Lower lobe of right lung (tissue), 2 donors: ENCODE data around the gene SYT6. TPM values are rescaled to one million over a fixed set of nuclear protein-coding genes. Genes with fewer than 3 reads are reported as not detected.

ENCODE experiments used
- ATAC-seq, 2 donors: fragments of 200-7000 bp; cut with Tn5 transposase; one replicate each; pipeline ENCODE4 v1.9.1; 2020 to 2022; ENCODE audit warnings: mild to moderate bottlenecking in 2 of 2, moderate library complexity in 2 of 2
- DNase-seq: peaks from one replicate; pipeline ENCODE4 v3.0.0-alpha.2; 2020
- H3K27ac ChIP-seq: fragments of 200-600 bp; one replicate; pipeline ENCODE4 v1.8.0; 2022
- H3K27me3 ChIP-seq: fragments of 200-600 bp; one replicate; pipeline ENCODE4 v1.8.0; 2022; ENCODE audit warnings: low read depth
- H3K36me3 ChIP-seq: fragments of 200-600 bp; one replicate; pipeline ENCODE4 v1.8.0; 2022; ENCODE audit warnings: mild to moderate bottlenecking
- H3K4me1 ChIP-seq: fragments of 200-600 bp; one replicate; pipeline ENCODE4 v1.8.0; 2022
- H3K4me3 ChIP-seq: fragments of 200-600 bp; one replicate; pipeline ENCODE4 v1.8.0; 2022; ENCODE audit warnings: mild to moderate bottlenecking
- H3K9me3 ChIP-seq: fragments of 200-600 bp; one replicate; pipeline ENCODE4 v1.8.0; 2022
- intact Hi-C: fragments of 100-400 bp; cut with DNase I; formaldehyde crosslinking; loops from one replicate; pipeline ENCODE4 v1.11.0; 2022
- total RNA-seq: library from RNA; stranded (reverse); fragmentation: NEBNext Ultra II Directional; extraction: Animal tissue kit (Norgen Biotek cat#: 25700); gene quantifications from one replicate; pipeline ENCODE4 v1.2.1, GENCODE V29; 2021
- TF ChIP-seq, protein P1 (sequence below): fragments of 200-600 bp; IDR thresholded peaks from one replicate; pipeline ENCODE4 v1.8.0; 2022; ENCODE audit warnings: antibody characterized with exemption, mild to moderate bottlenecking
- donor health status: DM: no; HTN: yes; CAD: no; lungs with severe emphysema.

SYT6 gene
- total RNA-seq, 1 donor from 2014 or later = not detected

DNA sequence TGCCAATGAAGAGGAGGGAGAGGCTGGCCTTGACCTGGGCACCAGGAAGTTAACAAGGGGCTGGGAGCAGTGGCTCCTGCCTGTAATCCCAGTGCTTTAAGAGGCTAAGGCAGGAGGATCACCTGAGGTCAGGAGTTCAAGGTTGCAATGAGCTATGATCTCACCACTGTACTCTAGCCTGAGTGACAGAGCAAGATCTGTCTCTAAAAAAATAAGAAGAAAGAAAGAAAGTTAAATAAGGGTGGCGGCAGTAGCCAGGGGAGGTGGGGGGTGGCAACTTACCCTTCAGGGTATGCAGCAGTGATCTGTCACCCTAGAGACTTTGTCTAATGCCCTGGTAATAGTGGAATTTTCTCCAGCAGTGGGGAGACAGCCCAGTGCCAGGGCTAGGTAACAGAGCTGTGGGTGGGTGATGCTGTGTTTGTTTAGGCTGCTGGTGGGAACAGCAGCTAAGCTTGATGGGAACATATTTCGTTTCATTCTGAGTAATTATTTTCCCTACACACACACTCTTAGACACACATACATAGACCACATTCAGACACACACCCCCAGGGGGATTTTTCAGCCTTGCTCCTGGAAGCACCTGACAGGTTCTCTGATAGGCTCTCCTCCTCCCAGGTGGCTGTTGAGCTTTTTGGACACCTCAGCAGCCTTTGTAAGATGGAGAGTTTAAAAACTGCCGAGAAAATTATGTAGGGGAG is 11.3 kb upstream of the SYT6 start:
- no peaks in the 10 kb centered on the region for H3K27me3 ChIP-seq
- H3K4me3 ChIP-seq = no peak overlapping the region
- ATAC-seq (no peak), DNase-seq (no peak)
- no peaks in the 10 kb centered on the region for H3K4me1 ChIP-seq
- no peaks in the 10 kb centered on the region for H3K9me3 ChIP-seq
- TF ChIP-seq, protein P1, sequence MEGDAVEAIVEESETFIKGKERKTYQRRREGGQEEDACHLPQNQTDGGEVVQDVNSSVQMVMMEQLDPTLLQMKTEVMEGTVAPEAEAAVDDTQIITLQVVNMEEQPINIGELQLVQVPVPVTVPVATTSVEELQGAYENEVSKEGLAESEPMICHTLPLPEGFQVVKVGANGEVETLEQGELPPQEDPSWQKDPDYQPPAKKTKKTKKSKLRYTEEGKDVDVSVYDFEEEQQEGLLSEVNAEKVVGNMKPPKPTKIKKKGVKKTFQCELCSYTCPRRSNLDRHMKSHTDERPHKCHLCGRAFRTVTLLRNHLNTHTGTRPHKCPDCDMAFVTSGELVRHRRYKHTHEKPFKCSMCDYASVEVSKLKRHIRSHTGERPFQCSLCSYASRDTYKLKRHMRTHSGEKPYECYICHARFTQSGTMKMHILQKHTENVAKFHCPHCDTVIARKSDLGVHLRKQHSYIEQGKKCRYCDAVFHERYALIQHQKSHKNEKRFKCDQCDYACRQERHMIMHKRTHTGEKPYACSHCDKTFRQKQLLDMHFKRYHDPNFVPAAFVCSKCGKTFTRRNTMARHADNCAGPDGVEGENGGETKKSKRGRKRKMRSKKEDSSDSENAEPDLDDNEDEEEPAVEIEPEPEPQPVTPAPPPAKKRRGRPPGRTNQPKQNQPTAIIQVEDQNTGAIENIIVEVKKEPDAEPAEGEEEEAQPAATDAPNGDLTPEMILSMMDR = no peak
- no peak overlapping the region for H3K27ac ChIP-seq
- intact Hi-C loops = no loop called here
- no peaks in the 10 kb centered on the region for H3K36me3 ChIP-seq

DNA sequence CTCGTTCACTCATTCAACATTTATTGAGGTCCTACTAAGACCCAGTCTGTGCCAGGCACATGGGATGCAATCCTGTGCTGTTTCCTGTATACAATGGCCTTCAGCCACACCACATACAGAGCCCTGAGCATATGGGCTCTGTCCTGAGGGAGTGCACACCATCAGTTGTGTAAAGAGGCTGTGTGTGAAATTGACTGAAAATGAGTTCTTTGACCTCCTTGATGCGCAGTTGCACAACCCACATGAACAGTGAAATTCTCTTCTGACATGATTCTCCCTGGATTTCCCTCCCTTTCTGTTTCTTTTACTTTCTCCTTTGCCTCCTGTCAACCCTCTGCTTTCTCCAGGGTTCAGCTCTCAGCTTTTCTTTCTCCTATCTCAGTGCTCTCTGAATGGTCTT is 6.3 kb upstream of the SYT6 start:
- intact Hi-C loops = no loop called here
- no peak for DNase-seq
- H3K4me3 ChIP-seq = no peak overlapping the region
- no peaks in the 10 kb centered on the region for H3K9me3 ChIP-seq
- no peak overlapping the region for H3K27ac ChIP-seq
- peaks cover 2% of the 10 kb centered on the region for H3K4me1 ChIP-seq
- TF ChIP-seq, protein P1 = no peak
- H3K27me3 ChIP-seq = peaks cover 19% of the 10 kb centered on the region
- no peak for ATAC-seq
- H3K36me3 ChIP-seq = no peaks in the 10 kb centered on the region

DNA sequence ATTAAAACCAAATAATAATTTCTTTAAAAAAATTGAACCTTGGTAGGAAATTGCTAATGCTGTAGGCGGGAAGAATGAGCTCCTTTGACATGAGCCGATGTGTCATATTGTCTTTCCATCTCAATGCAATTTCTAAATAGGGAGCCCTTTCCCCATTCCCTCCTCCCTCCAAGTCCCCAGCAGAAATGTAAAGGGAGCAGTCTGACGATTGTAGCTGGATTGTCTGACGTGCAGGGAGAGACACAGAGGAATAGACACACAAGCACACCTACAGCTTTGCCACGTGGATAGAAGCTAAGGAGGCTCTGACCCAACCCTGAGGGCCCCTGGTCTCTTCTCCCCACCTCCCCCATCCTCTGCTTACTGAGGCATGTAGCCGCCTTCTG is 3.6 kb upstream of the SYT6 start:
- TF ChIP-seq, protein P1 = no peak
- no peak overlapping the region for H3K4me3 ChIP-seq
- peaks cover 27% of the 10 kb centered on the region for H3K4me1 ChIP-seq
- H3K9me3 ChIP-seq = no peaks in the 10 kb centered on the region
- H3K36me3 ChIP-seq = no peaks in the 10 kb centered on the region
- DNase-seq (no peak), ATAC-seq (no peak)
- intact Hi-C loops = no loop called here
- H3K27ac ChIP-seq = no peak overlapping the region
- H3K27me3 ChIP-seq = peaks cover 45% of the 10 kb centered on the region

DNA sequence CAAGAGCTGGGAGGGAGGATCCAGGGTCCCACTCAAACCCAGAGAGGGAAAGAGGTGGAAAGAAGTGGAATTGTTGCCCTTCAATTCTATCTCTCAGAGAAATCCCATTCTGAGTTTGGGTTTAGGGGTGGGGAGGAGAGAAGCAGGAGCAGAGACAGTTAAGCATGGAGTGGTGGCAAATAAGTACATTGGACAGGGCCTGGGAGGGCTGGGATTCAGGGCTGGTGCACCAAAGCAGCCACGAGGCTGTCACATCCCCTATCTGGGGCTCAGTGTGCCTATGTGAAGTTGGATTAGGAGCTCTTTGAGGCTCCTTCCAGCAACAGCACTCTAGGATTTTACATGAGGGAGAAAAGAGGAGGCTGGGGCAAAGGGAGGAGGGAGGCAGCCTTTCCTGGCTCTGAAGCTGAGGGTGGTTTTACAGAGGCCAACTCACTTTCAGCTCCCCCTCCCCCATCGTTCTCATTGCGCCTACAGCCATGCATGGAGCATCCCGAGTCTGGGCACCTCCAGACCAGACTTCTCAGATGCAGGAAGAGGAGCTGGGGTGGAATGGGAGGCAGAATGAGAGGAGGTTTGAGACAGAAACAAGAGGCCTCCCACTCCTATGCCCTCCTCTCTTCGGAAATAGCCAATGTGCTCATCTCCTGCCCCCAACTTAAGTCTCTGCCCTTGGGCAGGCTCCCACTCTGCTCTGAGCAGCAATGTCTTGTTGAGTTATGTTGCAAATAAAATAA is 3.0 kb upstream of the SYT6 start:
- intact Hi-C loops = no loop called here
- H3K4me1 ChIP-seq = peaks cover 32% of the 10 kb centered on the region
- DNase-seq (no peak), ATAC-seq (no peak)
- TF ChIP-seq, protein P1 = no peak
- H3K36me3 ChIP-seq = no peaks in the 10 kb centered on the region
- H3K27ac ChIP-seq = no peak overlapping the region
- H3K27me3 ChIP-seq = peaks cover 51% of the 10 kb centered on the region
- no peaks in the 10 kb centered on the region for H3K9me3 ChIP-seq
- H3K4me3 ChIP-seq = no peak overlapping the region

DNA sequence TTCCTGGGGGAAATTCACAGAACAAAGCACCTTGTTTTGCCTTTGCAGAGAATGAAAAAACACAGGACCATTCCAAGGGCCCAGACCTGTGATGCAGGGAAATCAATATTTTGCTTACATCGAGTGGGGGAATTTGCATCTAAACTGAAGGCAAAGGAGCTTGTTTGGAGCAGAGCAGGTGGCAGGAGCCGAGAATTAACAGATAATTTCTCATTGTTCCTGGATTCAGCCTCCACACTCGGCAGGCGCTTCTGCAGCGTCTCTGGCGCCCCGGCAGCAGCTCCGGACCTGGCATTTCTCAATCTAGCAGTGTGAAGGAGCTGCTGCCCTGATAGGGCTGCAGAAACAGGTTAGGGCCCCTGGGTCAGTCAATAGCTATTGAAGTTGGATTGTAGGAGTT is 2.0 kb upstream of the SYT6 start:
- peaks cover 61% of the 10 kb centered on the region for H3K27me3 ChIP-seq
- intact Hi-C loops = no loop called here
- ATAC-seq = no peak
- TF ChIP-seq, protein P1 = no peak
- H3K4me3 ChIP-seq = no peak overlapping the region
- peaks cover 32% of the 10 kb centered on the region for H3K4me1 ChIP-seq
- no peak for DNase-seq
- H3K9me3 ChIP-seq = no peaks in the 10 kb centered on the region
- H3K27ac ChIP-seq = no peak overlapping the region
- H3K36me3 ChIP-seq = no peaks in the 10 kb centered on the region
